SH-SY5Y (cell line): Measurements from ENCODE around the gene IFITM1.

Experiments
- GATA2 ChIP-seq: IDR thresholded peaks from 2 replicates; pipeline ENCODE4 v1.6.1; 2011; ENCODE audit warnings: mild to moderate bottlenecking, low read depth, low read length
- GATA3 ChIP-seq: IDR thresholded peaks from 2 replicates; pipeline ENCODE4 v1.6.1; 2011; ENCODE audit warnings: low read depth, mild to moderate bottlenecking, low read length, moderate library complexity

DNA sequence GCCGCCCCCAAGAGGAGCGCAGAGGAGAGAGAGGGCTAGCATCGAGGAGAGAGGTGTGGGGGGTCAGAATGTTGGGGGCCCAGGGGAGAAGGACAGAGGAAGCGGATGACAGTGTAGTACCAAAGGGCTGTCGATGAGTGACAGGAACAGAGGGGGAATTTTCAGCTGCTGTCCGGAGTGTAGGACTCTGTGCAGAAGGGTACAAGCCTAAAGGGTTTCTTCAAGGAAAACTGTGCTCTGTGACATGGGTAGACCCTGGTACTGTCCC lies 41.0 kb upstream of the IFITM1 start:
- no peak for TF ChIP-seq GATA2
- no peak for TF ChIP-seq GATA3
